ENCODE data around the gene PTPRM.

The PTPRM gene

DNA sequence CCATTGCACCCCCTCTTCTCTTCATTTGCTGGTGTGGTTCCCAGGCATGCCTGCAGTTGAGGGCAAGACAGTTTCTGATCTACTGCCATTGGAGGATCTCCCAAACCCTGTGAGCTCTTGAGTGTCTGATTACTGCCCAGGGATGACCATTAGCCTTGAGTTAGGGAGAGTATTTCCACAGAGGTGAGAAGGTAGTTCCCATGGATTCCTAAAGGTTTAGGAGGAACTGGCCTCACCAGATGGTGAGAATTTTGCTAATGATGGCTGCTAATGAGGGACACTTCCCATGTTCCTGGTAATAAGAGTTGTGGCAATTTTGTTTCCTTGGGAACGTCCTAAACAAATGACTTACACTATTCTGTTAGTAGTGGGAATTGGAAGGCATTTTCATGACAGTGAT, 42.5 kb downstream of the PTPRM start:
- no peaks in the 10 kb centered on the region for H3K36me3 ChIP-seq (ENCODE audit: control insufficient read depth, insufficient read depth, low read length)
- no peak overlapping the region for H3K4me3 ChIP-seq (ENCODE audit: low read length)
- DNase-seq (ENCODE audit: low read depth, low spot score), result no peak
- H3K27ac ChIP-seq (ENCODE audit: low read length), result no peak overlapping the region
- H3K4me1 ChIP-seq (ENCODE audit: control insufficient read depth, insufficient read depth, low read length), result 0 out of 2 replicates have a peak, but pooled peaks cover 2% of the 10 kb centered on the region
- no peaks in the 10 kb centered on the region for H3K9me3 ChIP-seq (ENCODE audit: control insufficient read depth, insufficient read depth, low read length)
- no CpG with 5 or more reads among the region's 1 CpG for WGBS (ENCODE audit: insufficient coverage, insufficient read length)
- no peaks in the 10 kb centered on the region for H3K27me3 ChIP-seq (ENCODE audit: control insufficient read depth, insufficient read depth, low read length)

DNA sequence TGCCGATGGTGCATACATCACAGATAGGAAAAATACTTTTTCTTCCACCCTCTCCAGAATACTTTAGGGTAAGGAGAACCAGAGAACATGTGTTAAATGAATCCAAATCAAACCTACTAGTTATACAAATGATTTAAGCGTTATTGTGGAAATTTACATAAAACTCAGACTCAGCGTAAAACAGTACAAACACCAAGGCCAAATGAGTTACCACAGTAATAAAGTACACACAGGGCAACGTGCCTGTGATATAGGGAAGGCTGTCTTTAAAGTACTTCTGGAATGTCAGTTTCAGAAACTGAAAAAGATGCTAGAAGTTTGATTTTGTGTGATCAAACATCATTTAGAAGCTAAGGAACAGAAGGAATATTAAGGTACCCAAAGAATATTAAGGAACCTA, 46.9 kb downstream of the PTPRM start:
- DNase-seq (ENCODE audit: low read depth, low spot score), result no peak
- Histone ChIP-seq H3K27me3 (ENCODE audit: control insufficient read depth, insufficient read depth, low read length) (no peaks in the 10 kb centered on the region), H3K4me3 (ENCODE audit: low read length) (no peak overlapping the region), H3K9me3 (ENCODE audit: control insufficient read depth, insufficient read depth, low read length) (no peaks in the 10 kb centered on the region), H3K27ac (ENCODE audit: low read length) (no peak overlapping the region), H3K36me3 (ENCODE audit: control insufficient read depth, insufficient read depth, low read length) (no peaks in the 10 kb centered on the region), H3K4me1 (ENCODE audit: control insufficient read depth, insufficient read depth, low read length) (no peaks in the 10 kb centered on the region)
- WGBS (ENCODE audit: insufficient coverage, insufficient read length), result no CpG with 5 or more reads among the region's 4 CpGs

DNA sequence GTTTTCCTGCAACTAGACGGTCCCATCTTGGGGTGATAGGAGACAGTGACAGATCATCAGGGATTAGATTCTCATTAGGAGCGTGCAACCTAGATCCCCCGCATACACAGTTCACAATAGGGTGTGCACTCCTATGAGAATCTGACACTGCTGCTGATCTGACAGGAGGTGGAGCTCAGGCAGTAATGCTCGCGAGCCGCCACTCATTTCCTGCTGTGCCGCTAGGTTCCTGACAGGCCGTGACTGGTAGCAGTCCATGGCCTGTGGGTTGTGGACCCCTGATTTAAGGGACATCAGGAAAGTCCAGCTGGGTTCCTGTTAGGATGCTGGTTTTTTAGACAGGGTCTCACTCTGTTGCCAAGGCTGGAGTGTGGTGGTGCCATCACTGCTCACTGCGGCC, 48.7 kb downstream of the PTPRM start:
- Histone ChIP-seq H3K4me1 (ENCODE audit: control insufficient read depth, insufficient read depth, low read length) (no peaks in the 10 kb centered on the region), H3K4me3 (ENCODE audit: low read length) (no peak overlapping the region)
- WGBS (ENCODE audit: insufficient coverage, insufficient read length), result no CpG with 5 or more reads among the region's 9 CpGs

DNA sequence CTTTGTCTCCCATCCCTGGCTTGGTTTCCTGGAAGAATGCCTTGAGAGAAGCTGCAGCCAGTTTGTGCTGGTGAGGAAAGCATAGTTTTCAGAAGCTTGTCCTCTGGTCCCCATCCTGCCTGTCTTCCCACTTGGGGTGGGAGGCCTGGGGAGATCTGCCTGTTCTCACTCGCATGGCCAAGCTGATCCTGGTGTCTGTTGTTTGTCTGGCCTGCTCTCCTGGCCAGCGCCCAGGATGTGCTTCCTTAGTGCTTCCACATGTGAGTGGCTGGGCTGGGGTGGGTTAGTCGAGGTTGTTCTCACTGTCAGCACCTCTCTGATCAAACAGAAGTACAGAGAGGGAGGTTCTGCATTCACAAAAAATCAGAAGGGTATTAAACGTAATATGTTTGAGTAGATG, 49.5 kb downstream of the PTPRM start:
- DNase-seq (ENCODE audit: low read depth, low spot score), result no peak
- no peaks in the 10 kb centered on the region for H3K36me3 ChIP-seq (ENCODE audit: control insufficient read depth, insufficient read depth, low read length)
- no CpG with 5 or more reads among the region's 4 CpGs for WGBS (ENCODE audit: insufficient coverage, insufficient read length)
- H3K27me3 ChIP-seq (ENCODE audit: control insufficient read depth, insufficient read depth, low read length), result no peaks in the 10 kb centered on the region
- H3K4me3 ChIP-seq (ENCODE audit: low read length), result no peak overlapping the region
- H3K27ac ChIP-seq (ENCODE audit: low read length), result no peak overlapping the region
- H3K9me3 ChIP-seq (ENCODE audit: control insufficient read depth, insufficient read depth, low read length), result no peaks in the 10 kb centered on the region
- H3K4me1 ChIP-seq (ENCODE audit: control insufficient read depth, insufficient read depth, low read length), result no peaks in the 10 kb centered on the region

More for the DNA sequence above, 48.7 kb downstream of the PTPRM start:
- no peaks in the 10 kb centered on the region for H3K36me3 ChIP-seq (ENCODE audit: control insufficient read depth, insufficient read depth, low read length)
- no peak overlapping the region for H3K27ac ChIP-seq (ENCODE audit: low read length)
- DNase-seq (ENCODE audit: low read depth, low spot score), result no peak
- H3K27me3 ChIP-seq (ENCODE audit: control insufficient read depth, insufficient read depth, low read length), result no peaks in the 10 kb centered on the region
- H3K9me3 ChIP-seq (ENCODE audit: control insufficient read depth, insufficient read depth, low read length), result no peaks in the 10 kb centered on the region

DNA sequence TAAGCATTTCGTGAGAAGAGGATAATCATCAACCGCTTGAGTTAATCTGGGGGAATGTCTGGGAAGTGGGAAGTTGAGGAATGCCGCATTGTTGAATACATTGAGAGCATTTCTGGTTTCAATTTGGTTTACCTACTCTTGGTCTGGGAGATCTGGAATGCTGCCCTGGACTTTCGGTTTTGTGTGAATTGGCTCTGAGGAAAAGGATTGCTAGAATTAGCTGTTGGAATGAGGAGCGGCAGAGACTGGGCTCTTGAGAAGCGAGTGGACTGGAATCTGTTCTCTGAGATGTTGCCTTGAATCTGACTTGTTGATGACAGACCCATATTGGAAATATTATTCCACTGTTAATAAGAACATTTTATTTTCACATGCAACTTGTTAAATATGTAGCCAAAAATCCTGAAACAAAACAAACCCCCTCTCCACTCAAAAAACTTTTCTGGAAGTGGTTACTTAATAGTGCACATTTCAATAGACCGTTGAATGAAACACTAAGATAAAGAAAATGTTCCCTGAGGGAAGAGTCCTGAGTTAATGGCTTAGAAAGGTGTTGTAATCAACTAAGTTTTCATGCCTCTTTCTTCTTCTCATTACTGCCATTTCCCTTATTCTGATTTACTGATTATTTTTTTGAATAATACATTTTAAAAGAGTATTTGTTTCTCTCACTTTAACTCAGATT, 50.8 kb downstream of the PTPRM start:
- WGBS (ENCODE audit: insufficient coverage, insufficient read length), result no CpG with 5 or more reads among the region's 7 CpGs
- no peak overlapping the region for H3K27ac ChIP-seq (ENCODE audit: low read length)
- no peaks in the 10 kb centered on the region for H3K36me3 ChIP-seq (ENCODE audit: control insufficient read depth, insufficient read depth, low read length)
- H3K4me1 ChIP-seq (ENCODE audit: control insufficient read depth, insufficient read depth, low read length), result no peaks in the 10 kb centered on the region
- no peak for DNase-seq (ENCODE audit: low read depth, low spot score)
- no peaks in the 10 kb centered on the region for H3K9me3 ChIP-seq (ENCODE audit: control insufficient read depth, insufficient read depth, low read length)
- H3K4me3 ChIP-seq (ENCODE audit: low read length), result no peak overlapping the region
- no peaks in the 10 kb centered on the region for H3K27me3 ChIP-seq (ENCODE audit: control insufficient read depth, insufficient read depth, low read length)

DNA sequence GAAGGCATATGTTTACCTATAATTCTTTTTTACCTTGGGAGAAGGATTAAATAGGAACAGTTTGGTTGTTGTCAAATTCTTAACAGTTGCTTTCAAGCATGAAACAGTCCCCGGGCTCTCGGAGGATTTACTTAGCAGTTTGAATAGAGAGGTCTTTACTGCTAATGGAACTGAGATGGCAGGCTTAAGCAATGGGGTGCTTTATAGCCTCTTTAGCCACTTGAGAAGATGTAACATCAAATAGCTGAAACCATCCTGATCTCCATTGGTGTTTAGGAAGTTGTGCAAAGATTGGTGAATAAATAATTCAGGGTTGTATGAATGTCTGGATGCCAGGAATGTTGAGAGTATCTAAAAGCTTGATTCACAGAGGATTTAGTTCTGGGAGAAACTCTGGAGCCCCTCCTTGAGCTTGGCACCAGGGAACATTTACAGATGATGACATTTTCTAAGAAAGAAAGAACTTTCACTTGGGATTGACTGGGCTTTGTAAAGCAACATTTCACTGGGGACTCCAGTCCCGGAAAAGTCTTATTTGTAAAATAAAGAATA, 51.9 kb downstream of the PTPRM start:
- Histone ChIP-seq H3K4me3 (ENCODE audit: low read length) (no peak overlapping the region), H3K9me3 (ENCODE audit: control insufficient read depth, insufficient read depth, low read length) (no peaks in the 10 kb centered on the region), H3K27me3 (ENCODE audit: control insufficient read depth, insufficient read depth, low read length) (no peaks in the 10 kb centered on the region), H3K27ac (ENCODE audit: low read length) (no peak overlapping the region), H3K4me1 (ENCODE audit: control insufficient read depth, insufficient read depth, low read length) (no peaks in the 10 kb centered on the region; the same call in 1 of the 2 replicates), H3K36me3 (ENCODE audit: control insufficient read depth, insufficient read depth, low read length) (no peaks in the 10 kb centered on the region)
- DNase-seq (ENCODE audit: low read depth, low spot score), result no peak
- WGBS (ENCODE audit: insufficient coverage, insufficient read length), result no CpG with 5 or more reads among the region's 3 CpGs

DNA sequence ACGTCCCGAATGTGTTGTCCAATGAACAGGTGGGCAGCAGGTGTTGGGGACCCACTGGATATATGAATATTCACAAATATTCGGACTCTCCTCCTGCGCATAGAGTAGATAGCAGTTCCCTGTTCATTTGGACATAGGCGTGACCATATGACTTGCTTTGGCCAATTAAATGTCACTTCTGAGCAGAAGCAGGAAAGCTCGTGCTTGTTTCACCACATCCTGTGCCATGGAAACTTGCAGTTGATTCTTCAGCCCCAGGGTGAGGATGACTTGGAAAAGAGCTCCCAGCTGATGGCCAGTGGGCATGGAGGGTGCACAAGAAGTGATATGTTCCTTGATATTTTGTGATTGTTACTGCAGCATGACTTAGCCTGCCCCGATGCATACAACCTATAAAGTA, 52.6 kb downstream of the PTPRM start:
- WGBS (ENCODE audit: insufficient coverage, insufficient read length), result no CpG with 5 or more reads among the region's 7 CpGs
- Histone ChIP-seq H3K36me3 (ENCODE audit: control insufficient read depth, insufficient read depth, low read length) (no peaks in the 10 kb centered on the region), H3K4me1 (ENCODE audit: control insufficient read depth, insufficient read depth, low read length) (no peaks in the 10 kb centered on the region; the same call in 1 of the 2 replicates), H3K9me3 (ENCODE audit: control insufficient read depth, insufficient read depth, low read length) (no peaks in the 10 kb centered on the region), H3K27ac (ENCODE audit: low read length) (no peak overlapping the region), H3K4me3 (ENCODE audit: low read length) (no peak overlapping the region), H3K27me3 (ENCODE audit: control insufficient read depth, insufficient read depth, low read length) (no peaks in the 10 kb centered on the region)
- no peak for DNase-seq (ENCODE audit: low read depth, low spot score)

DNA sequence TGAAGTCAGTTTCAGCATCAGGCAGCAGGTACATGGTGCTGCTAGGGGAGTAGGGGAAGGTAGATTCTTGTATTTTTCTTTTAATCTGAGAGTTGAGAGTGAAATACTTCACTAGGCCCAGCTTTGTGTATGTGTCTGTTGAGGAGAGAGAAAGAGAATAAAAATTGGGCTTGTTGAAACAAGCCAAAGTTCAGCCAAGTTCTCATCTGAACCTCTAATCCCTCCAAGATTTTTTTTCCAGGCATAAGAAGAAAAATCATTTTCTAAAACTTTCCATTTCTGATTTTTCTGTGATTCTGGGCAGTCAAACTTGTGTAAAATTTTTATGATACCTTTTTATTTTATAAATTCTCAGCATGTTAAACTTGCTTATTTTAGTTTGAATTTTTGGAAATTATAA, 55.6 kb downstream of the PTPRM start:
- Histone ChIP-seq H3K36me3 (ENCODE audit: control insufficient read depth, insufficient read depth, low read length) (no peaks in the 10 kb centered on the region), H3K4me3 (ENCODE audit: low read length) (no peak overlapping the region), H3K9me3 (ENCODE audit: control insufficient read depth, insufficient read depth, low read length) (no peaks in the 10 kb centered on the region), H3K27ac (ENCODE audit: low read length) (no peak overlapping the region), H3K27me3 (ENCODE audit: control insufficient read depth, insufficient read depth, low read length) (no peaks in the 10 kb centered on the region), H3K4me1 (ENCODE audit: control insufficient read depth, insufficient read depth, low read length) (peaks cover 2% of the 10 kb centered on the region; the same call in 1 of the 2 replicates)
- no peak for DNase-seq (ENCODE audit: low read depth, low spot score)

DNA sequence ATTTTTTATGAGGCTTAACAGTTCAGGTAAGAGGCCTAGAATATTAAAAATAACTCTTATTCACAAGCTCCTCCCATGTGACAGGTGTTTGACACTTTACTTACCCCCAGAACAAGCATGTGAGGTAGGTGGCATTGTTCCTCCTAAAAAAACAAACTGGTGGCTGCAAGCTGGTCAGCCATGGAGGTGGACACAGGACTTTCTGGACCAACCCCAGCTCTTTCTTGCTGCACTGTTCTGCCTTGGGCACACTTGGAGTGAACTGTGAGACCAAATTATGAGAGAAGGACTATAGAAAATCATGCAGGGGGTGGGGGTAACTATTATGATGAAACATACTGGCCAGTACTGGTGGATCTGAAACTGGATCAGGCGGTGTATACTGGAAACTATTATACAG, 56.6 kb downstream of the PTPRM start:
- no peak for DNase-seq (ENCODE audit: low read depth, low spot score)
- H3K4me1 ChIP-seq (ENCODE audit: control insufficient read depth, insufficient read depth, low read length), result peaks cover 2% of the 10 kb centered on the region; the same call in 1 of the 2 replicates
- H3K36me3 ChIP-seq (ENCODE audit: control insufficient read depth, insufficient read depth, low read length), result no peaks in the 10 kb centered on the region
- H3K9me3 ChIP-seq (ENCODE audit: control insufficient read depth, insufficient read depth, low read length), result no peaks in the 10 kb centered on the region
- WGBS (ENCODE audit: insufficient coverage, insufficient read length), result no CpG with 5 or more reads among the region's 1 CpG
- no peaks in the 10 kb centered on the region for H3K27me3 ChIP-seq (ENCODE audit: control insufficient read depth, insufficient read depth, low read length)
- no peak overlapping the region for H3K27ac ChIP-seq (ENCODE audit: low read length)
- H3K4me3 ChIP-seq (ENCODE audit: low read length), result no peak overlapping the region

DNA sequence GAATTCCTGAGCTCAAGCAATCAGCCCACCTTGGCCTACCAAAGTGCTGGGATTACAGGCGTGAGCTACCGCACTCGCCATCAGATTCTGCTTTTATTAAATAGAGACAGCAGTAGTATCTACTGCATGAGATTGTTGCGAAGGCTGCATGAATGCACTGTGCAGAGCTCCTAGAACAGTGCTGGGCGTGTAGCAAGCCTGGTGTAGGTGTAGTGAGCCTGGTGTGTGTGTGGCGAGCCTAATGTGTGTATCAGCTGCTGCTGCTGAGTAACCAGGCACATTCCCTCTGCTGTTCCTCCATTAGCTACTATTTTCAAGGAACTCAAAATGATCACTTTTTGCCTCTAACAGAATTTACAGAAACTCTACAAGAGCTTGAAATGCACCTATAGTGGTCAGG, 57.6 kb downstream of the PTPRM start:
- Histone ChIP-seq H3K27me3 (ENCODE audit: control insufficient read depth, insufficient read depth, low read length) (no peaks in the 10 kb centered on the region), H3K4me1 (ENCODE audit: control insufficient read depth, insufficient read depth, low read length) (peaks cover 2% of the 10 kb centered on the region; the same call in 1 of the 2 replicates), H3K27ac (ENCODE audit: low read length) (no peak overlapping the region), H3K4me3 (ENCODE audit: low read length) (no peak overlapping the region), H3K9me3 (ENCODE audit: control insufficient read depth, insufficient read depth, low read length) (no peaks in the 10 kb centered on the region), H3K36me3 (ENCODE audit: control insufficient read depth, insufficient read depth, low read length) (no peaks in the 10 kb centered on the region)
- DNase-seq (ENCODE audit: low read depth, low spot score), result no peak
- no CpG with 5 or more reads among the region's 6 CpGs for WGBS (ENCODE audit: insufficient coverage, insufficient read length)

Measured in iPS DF 6.9 (cell line).